Ishikawa (cell line): ENCODE results near the gene DCBLD1.

ENCODE experiments used
- CEBPB ChIP-seq: IDR thresholded peaks from 2 replicates; pipeline ENCODE4 v1.6.1; 2012
- CREB1 ChIP-seq: IDR thresholded peaks from 2 replicates; pipeline ENCODE4 v1.6.1; 2012; ENCODE audit warnings: low read depth
- EGR1 ChIP-seq: IDR thresholded peaks from 2 replicates; pipeline ENCODE4 v1.6.1; 2012
- EP300 ChIP-seq: IDR thresholded peaks from 2 replicates; pipeline ENCODE4 v1.6.1; 2012; ENCODE audit warnings: borderline replicate concordance
- FOXM1 ChIP-seq: IDR thresholded peaks from 2 replicates; pipeline ENCODE4 v1.6.1; 2012; ENCODE audit warnings: low read depth, borderline replicate concordance
- MAX ChIP-seq: IDR thresholded peaks from 2 replicates; pipeline ENCODE4 v1.6.1; 2012
- NFIC ChIP-seq: IDR thresholded peaks from 2 replicates; pipeline ENCODE4 v1.6.1; 2012
- RAD21 ChIP-seq: IDR thresholded peaks from 2 replicates; pipeline ENCODE4 v1.6.1; 2012; ENCODE audit warnings: low read depth
- TAF1 ChIP-seq: IDR thresholded peaks from 2 replicates; pipeline ENCODE4 v1.6.1; 2012; ENCODE audit warnings: low read depth, mild to moderate bottlenecking
- TCF12 ChIP-seq: IDR thresholded peaks from 2 replicates; pipeline ENCODE4 v1.6.1; 2012; ENCODE audit warnings: low read depth
- TEAD4 ChIP-seq: IDR thresholded peaks from 2 replicates; pipeline ENCODE4 v1.6.1; 2012
- YY1 ChIP-seq: IDR thresholded peaks from 2 replicates; pipeline ENCODE4 v1.6.1; 2012; ENCODE audit warnings: low read depth
- ZBTB7A ChIP-seq: IDR thresholded peaks from 2 replicates; pipeline ENCODE4 v1.6.1; 2012; ENCODE audit warnings: low read depth
- TF ChIP-seq, protein P1 (sequence below): IDR thresholded peaks from 2 replicates; pipeline ENCODE4 v1.6.1; 2012; ENCODE audit warnings: low read depth, mild to moderate bottlenecking
- TF ChIP-seq, protein P2 (sequence below): IDR thresholded peaks from 2 replicates; pipeline ENCODE4 v1.6.1; 2012

DCBLD1 gene

GRCh38 chr6:117498159-117498558 is 15.7 kb downstream of the DCBLD1 start:
- no peak for TF ChIP-seq EGR1
- TF ChIP-seq TCF12, result no peak
- TF ChIP-seq TAF1, result no peak
- no peak for TF ChIP-seq NFIC
- no peak for TF ChIP-seq EP300

- TF ChIP-seq YY1, result no peak
- TF ChIP-seq TCF12, result no peak
- no peak for TF ChIP-seq ZBTB7A
- TF ChIP-seq EGR1, result no peak
- TF ChIP-seq CREB1, result no peak
- no peak for TF ChIP-seq FOXM1
- TF ChIP-seq NFIC, result no peak
- no peak for TF ChIP-seq CEBPB
- TF ChIP-seq TAF1, result no peak
- TF ChIP-seq EP300, result no peak
- TF ChIP-seq, protein P1, sequence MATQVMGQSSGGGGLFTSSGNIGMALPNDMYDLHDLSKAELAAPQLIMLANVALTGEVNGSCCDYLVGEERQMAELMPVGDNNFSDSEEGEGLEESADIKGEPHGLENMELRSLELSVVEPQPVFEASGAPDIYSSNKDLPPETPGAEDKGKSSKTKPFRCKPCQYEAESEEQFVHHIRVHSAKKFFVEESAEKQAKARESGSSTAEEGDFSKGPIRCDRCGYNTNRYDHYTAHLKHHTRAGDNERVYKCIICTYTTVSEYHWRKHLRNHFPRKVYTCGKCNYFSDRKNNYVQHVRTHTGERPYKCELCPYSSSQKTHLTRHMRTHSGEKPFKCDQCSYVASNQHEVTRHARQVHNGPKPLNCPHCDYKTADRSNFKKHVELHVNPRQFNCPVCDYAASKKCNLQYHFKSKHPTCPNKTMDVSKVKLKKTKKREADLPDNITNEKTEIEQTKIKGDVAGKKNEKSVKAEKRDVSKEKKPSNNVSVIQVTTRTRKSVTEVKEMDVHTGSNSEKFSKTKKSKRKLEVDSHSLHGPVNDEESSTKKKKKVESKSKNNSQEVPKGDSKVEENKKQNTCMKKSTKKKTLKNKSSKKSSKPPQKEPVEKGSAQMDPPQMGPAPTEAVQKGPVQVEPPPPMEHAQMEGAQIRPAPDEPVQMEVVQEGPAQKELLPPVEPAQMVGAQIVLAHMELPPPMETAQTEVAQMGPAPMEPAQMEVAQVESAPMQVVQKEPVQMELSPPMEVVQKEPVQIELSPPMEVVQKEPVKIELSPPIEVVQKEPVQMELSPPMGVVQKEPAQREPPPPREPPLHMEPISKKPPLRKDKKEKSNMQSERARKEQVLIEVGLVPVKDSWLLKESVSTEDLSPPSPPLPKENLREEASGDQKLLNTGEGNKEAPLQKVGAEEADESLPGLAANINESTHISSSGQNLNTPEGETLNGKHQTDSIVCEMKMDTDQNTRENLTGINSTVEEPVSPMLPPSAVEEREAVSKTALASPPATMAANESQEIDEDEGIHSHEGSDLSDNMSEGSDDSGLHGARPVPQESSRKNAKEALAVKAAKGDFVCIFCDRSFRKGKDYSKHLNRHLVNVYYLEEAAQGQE, result no peak
- no peak for TF ChIP-seq TEAD4
- TF ChIP-seq, protein P2, sequence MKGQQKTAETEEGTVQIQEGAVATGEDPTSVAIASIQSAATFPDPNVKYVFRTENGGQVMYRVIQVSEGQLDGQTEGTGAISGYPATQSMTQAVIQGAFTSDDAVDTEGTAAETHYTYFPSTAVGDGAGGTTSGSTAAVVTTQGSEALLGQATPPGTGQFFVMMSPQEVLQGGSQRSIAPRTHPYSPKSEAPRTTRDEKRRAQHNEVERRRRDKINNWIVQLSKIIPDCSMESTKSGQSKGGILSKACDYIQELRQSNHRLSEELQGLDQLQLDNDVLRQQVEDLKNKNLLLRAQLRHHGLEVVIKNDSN, result no peak
- TF ChIP-seq MAX, result no peak
- TF ChIP-seq RAD21, result no peak
Measured at GRCh38 chr6:117501722-117502121, 19.2 kb downstream of the DCBLD1 start.

DNA sequence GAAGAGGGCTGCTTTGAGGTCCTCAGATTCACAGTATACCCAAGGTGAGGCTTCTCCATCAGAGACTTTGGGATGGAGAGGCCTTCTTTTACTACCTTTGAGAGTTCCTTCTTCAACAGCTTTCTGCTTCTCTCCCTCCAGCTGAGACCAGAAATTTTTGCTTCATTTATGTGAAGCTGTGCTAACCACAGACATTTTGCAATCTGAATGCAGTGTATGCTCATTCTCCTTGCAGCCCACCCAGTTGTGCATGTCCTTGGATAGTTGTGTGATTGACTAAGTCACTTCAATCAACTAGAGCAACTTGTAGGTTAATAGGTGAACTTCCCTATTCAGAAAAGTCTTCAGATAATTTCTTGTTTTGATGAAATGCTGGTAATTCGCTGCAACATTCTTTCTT is 20.1 kb downstream of the DCBLD1 start:
- TF ChIP-seq MAX (no peak), YY1 (no peak), EP300 (no peak), FOXM1 (no peak), RAD21 (no peak), TEAD4 (no peak), CREB1 (no peak), EGR1 (no peak), TAF1 (no peak), TCF12 (no peak), NFIC (no peak)
- TF ChIP-seq, protein P2, result no peak
- TF ChIP-seq, protein P1, result no peak

DNA sequence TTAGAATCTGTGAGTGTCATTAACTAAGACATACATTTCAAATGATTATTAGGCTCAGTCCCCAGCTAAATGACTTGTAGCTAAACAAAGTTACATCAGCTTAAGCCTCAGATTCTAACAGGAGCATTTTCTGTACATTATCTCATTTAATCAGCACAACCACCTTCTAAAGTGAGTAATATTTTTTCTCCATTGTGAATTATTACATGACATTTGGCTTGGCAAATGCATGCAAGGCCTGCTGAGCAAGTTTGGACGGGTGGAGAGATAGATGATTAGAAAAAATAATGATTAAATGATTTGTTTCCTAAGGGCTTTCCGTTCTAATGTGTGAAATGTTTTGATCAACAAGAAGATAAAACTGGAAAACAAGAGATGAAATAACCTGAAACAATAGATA is 20.7 kb downstream of the DCBLD1 start:
- TF ChIP-seq TAF1, result no peak
- TF ChIP-seq, protein P2, result no peak
- no peak for TF ChIP-seq TCF12
- no peak for TF ChIP-seq YY1
- no peak for TF ChIP-seq FOXM1
- TF ChIP-seq NFIC, result no peak
- no peak for TF ChIP-seq EP300
- TF ChIP-seq, protein P1, result no peak
- no peak for TF ChIP-seq RAD21
- TF ChIP-seq EGR1, result no peak
- no peak for TF ChIP-seq CREB1
- TF ChIP-seq MAX, result no peak
- no peak for TF ChIP-seq TEAD4
- no peak for TF ChIP-seq ZBTB7A
- TF ChIP-seq CEBPB, result no peak
